Neutrophil (primary cell): ENCODE data around the gene MUC2.

Source experiments
- H3K27ac ChIP-seq: fragments of 200-600 bp; sonication (generic); 2 replicates; pipeline ENCODE4 v1.5.1; 2016; ENCODE audit warnings: mild to moderate bottlenecking, moderate library complexity
- H3K27me3 ChIP-seq: fragments of 200-600 bp; sonication (generic); 2 replicates; pipeline ENCODE4 v1.6.0; 2016; ENCODE audit warnings: mild to moderate bottlenecking
- H3K36me3 ChIP-seq: fragments of 200-600 bp; sonication (generic); 2 replicates; pipeline ENCODE4 v1.5.1; 2017
- H3K4me1 ChIP-seq, 2 experiments: fragments of 200-600 bp in 1 of 2; sonication (generic) in 1 of 2; 1 replicate in 1 of 2; 2 replicates in 1 of 2; pipeline versions ENCODE4 v1.5.1 to v1.6.1; 2013 to 2016; ENCODE audit warnings: low read depth in 1 of 2, low read length in 1 of 2, mild to moderate bottlenecking in 1 of 2, moderate library complexity in 1 of 2; ENCODE audit not compliant: control insufficient read depth in 1 of 2, insufficient read depth in 1 of 2
- H3K4me3 ChIP-seq, 2 experiments: fragments of 200-600 bp in 1 of 2; sonication (generic) in 1 of 2; 1 replicate in 1 of 2; 2 replicates in 1 of 2; pipeline ENCODE4 v1.5.1; 2013 to 2016; ENCODE audit warnings: low read depth in 1 of 2, low read length in 1 of 2, mild to moderate bottlenecking in 1 of 2, moderate library complexity in 1 of 2
- H3K9me3 ChIP-seq: fragments of 200-600 bp; sonication (generic); 2 replicates; pipeline ENCODE4 v1.5.1; 2016
- TF ChIP-seq, protein P1 (sequence below): fragments of 200-600 bp; sonication (generic); IDR thresholded peaks from 2 replicates; pipeline ENCODE4 v1.5.1; 2016; ENCODE audit warnings: antibody characterized with exemption

The MUC2 gene

DNA sequence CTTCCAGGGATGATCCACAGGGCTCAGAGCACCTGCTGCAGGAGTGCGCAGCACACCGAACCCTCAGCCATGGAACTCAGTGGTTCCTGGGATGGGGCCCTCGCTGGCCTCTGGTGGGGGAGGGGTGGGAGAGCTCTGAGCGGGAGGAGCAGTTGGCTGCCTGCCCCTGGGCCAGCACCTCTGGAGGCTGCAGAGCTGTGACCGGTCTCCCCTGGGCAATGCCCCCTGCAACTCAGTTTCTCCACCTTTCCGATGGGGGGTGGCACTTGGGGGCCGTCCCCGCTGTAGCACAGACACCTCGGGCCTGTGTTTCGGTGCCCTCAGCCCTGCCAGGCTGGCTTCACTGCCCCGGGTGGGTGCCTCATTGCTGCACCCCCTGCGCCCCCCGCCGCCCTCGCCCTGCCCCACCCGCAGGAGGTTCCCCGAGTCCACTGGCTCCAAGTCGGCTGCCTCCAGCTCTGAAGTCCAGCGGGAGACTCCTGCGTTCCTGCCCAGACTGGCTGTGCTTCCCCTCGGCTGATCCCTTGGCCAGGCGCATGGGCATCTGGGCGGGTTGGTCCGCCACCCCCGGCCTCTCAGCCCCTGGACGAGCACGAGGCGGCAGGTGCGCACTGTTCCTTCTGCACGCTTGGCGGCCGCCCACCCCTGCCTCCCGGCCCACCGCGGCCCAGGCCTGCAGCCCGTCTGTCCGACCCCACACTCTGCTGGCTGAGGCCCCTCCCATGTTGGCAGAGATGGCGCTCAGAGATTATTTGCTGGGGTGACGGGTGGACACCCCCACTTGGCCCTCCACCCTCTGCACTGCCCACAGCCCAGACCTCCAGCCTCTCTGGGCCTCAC, 40.0 kb upstream of the MUC2 start:
- H3K27ac ChIP-seq = no peak overlapping the region
- no peak overlapping the region for H3K4me3 ChIP-seq
- TF ChIP-seq, protein P1, sequence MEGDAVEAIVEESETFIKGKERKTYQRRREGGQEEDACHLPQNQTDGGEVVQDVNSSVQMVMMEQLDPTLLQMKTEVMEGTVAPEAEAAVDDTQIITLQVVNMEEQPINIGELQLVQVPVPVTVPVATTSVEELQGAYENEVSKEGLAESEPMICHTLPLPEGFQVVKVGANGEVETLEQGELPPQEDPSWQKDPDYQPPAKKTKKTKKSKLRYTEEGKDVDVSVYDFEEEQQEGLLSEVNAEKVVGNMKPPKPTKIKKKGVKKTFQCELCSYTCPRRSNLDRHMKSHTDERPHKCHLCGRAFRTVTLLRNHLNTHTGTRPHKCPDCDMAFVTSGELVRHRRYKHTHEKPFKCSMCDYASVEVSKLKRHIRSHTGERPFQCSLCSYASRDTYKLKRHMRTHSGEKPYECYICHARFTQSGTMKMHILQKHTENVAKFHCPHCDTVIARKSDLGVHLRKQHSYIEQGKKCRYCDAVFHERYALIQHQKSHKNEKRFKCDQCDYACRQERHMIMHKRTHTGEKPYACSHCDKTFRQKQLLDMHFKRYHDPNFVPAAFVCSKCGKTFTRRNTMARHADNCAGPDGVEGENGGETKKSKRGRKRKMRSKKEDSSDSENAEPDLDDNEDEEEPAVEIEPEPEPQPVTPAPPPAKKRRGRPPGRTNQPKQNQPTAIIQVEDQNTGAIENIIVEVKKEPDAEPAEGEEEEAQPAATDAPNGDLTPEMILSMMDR = no peak
- no peaks in the 10 kb centered on the region for H3K36me3 ChIP-seq
- no peaks in the 10 kb centered on the region for H3K4me1 ChIP-seq
- no peaks in the 10 kb centered on the region for H3K9me3 ChIP-seq
- H3K27me3 ChIP-seq = no peaks in the 10 kb centered on the region

DNA sequence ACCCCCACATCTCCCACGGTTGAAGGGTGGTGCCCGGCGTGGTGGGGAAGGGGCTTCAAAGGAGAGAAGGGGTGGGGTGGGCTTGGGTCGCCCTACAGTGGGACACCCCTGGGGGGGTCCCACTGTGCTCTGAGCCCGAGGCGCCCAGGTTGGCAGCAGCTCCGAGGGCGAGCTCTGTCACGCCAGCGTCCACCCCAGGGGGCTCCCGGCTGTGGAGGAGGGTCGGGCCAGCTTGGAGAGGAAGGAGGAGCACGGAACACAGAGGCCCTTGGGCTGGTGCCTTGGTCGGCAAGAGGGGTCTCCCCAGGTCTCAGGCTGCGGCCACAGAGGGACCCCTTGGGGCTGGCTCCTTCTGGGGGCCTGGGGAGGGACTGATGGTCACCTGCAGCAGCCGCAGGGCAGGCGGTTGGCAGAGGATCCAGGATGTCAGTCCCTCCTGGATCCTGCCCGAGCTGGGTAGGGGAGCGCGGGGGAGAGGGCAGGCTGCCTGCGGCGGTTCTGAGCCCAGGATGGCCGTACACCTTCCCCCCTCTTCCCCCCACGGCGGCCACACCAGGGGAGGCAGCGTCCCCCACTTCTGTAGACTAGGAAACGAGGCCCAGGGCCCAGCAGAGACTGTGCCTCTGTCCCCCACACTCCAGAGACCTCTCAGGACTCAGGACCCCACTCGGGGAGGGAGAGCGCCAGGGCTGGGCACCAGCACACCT, 38.9 kb upstream of the MUC2 start:
- TF ChIP-seq, protein P1 = no peak
- Histone ChIP-seq H3K36me3 (no peaks in the 10 kb centered on the region), H3K27me3 (no peaks in the 10 kb centered on the region), H3K4me3 (no peak overlapping the region), H3K9me3 (no peaks in the 10 kb centered on the region), H3K27ac (no peak overlapping the region), H3K4me1 (no peaks in the 10 kb centered on the region)

DNA sequence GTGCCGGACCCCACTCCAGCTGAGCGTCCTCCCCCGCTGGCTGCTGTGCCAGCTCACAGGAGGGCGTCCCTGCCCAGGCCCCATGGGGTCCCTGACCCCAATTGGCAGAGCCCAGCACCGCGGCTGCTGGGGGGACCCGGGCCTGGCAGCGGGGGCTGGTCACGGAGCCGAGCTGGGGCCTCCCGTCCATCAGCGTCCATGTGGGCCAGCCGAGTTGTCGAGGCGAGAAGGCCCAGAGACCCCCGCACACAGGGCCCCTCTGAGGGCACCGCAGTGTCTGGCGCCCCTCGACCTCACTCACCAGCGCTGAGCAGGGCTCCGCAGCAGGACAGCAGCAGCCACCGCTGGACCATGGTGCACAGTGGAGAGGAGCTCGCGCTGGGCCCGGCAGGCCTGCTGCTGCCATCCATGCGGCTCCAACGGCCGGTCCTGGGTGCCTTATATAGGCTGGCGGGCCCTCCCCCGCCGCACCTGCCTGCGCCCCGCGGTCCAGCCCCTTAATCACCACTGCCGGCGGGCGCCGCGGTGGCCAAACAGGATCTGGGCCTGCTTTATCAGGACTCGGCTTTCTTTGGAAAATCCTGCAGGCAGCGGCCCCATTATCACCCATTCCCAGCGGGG, 38.3 kb upstream of the MUC2 start, which contains the start of gene MUC6:
MUC6 (minus strand) TSS at position 416 of the 621 bp plus-strand sequence; CDS start at position 353, 63 bp downstream.
- no peak within 1 kb of the TSS for H3K27ac ChIP-seq
- no peaks in the 10 kb centered on the region for H3K27me3 ChIP-seq
- no peaks in the 10 kb centered on the region for H3K36me3 ChIP-seq
- no peak within 1 kb of the TSS for H3K4me3 ChIP-seq
- TF ChIP-seq, protein P1 = no peak
- no peaks in the 10 kb centered on the region for H3K4me1 ChIP-seq
- no peaks in the 10 kb centered on the region for H3K9me3 ChIP-seq

DNA sequence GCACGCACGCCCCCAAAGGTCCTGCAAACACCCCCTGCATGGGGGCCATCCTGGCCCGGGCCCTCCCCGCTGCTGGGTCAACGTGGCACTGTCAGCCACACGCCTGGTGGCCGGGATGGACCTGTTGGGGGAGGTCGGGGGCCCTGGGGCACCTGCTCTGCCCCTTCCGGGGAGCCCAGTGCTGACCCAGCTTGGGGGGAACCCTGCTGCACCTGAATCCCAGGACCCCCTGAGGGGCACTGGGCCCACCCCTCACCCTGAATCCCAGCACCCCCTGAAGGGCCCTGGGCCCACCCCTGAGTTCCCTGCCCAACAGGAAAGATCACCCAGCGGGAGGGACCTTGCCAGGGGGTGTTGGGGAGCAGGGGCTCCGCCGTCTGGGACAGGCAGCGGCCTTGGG, 37.7 kb upstream of the MUC2 start:
- no peaks in the 10 kb centered on the region for H3K4me1 ChIP-seq
- TF ChIP-seq, protein P1 = no peak

DNA sequence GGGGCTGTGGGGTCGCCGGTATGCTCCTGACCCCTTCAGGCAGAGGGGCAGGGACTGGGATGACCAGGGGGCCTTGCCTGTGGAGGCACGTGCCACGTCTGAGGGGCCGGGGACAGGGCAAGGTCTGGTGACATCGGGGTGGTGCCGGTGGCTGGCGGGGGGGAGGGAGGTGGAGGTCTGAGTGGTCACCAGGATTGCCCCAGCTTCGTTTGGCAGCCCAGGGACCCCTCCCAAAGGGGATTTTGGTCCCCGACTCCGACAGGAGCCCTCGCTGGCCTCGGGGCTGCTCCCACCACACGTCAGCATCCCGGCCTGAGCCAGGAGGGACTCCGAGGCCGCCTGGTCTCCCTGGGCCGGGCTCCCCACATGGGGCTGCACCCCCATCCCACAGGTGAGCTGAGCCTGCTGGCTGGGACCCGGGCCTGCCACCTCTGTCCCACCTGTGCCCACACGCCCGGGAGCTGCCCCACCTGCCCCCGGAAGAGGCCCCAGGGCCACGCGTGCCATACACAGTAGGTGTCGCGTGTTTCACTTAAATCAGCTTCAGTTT, 37.1 kb upstream of the MUC2 start:
- TF ChIP-seq, protein P1 = no peak

More for the DNA sequence above, 37.7 kb upstream of the MUC2 start:
- H3K27me3 ChIP-seq = no peaks in the 10 kb centered on the region
- no peak overlapping the region for H3K4me3 ChIP-seq
- H3K27ac ChIP-seq = no peak overlapping the region
- no peaks in the 10 kb centered on the region for H3K36me3 ChIP-seq
- H3K9me3 ChIP-seq = no peaks in the 10 kb centered on the region

More for the DNA sequence above, 37.1 kb upstream of the MUC2 start:
- H3K4me3 ChIP-seq = no peak overlapping the region
- H3K27me3 ChIP-seq = no peaks in the 10 kb centered on the region
- H3K9me3 ChIP-seq = no peaks in the 10 kb centered on the region
- no peaks in the 10 kb centered on the region for H3K4me1 ChIP-seq
- H3K27ac ChIP-seq = no peak overlapping the region
- no peaks in the 10 kb centered on the region for H3K36me3 ChIP-seq
